ENCODE results near the gene CTNNBIP1. TPM values are rescaled to one million over a fixed set of nuclear protein-coding genes. Genes with fewer than 3 reads are reported as not detected.

Gene CTNNBIP1
- total and polyA plus RNA-seq, 3 experiments from 2014 or later, result 9.1 to 12.9 (median 10.7) TPM

DNA sequence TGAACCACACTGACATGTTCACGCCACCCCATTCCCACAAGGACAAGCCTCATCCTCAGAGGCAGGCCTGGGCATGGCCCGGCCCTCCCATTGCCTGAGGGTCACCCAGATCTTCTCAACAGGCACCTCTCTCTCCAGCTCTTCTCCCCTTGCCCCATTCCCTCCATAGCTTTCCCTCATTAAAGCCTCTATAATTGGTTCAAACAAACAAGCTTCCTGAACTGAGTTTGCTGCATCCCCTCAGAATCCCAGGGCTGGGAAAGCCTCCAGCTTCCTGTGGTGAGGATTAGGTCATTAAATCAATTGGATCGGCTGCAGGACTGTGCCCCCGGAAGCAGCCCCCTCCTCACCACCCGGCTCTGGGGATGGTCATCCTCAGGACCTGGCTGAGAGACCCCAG is 18.9 kb downstream of the CTNNBIP1 start:
- no peak overlapping the region for H3K4me3 Mint-ChIP-seq
- Histone ChIP-seq H3K27me3 (ENCODE audit: insufficient read depth, low read length, poor library complexity, severe bottlenecking) (no peaks in the 10 kb centered on the region), H3K27ac (ENCODE audit: low read depth, low read length) (no peak overlapping the region), H3K36me3 (ENCODE audit: insufficient read depth, low read length) (no peaks in the 10 kb centered on the region), H3K4me3 (ENCODE audit: low read length) (no peak overlapping the region), H3K9me3 (ENCODE audit: low read length) (no peaks in the 10 kb centered on the region), H3K4me1 (ENCODE audit: insufficient read depth, low read length) (no peaks in the 10 kb centered on the region)
- no peaks in the 10 kb centered on the region for H3K9me3 Mint-ChIP-seq
- POLR2A ChIA-PET, result interaction anchor here (0.5 kb wide), 1 partner anchor 23 kb away, joined by 4 read pairs; no protein-coding TSS in a partner anchor
- no peak overlapping the region for H3K27ac Mint-ChIP-seq
- no peaks in the 10 kb centered on the region for H3K27me3 Mint-ChIP-seq
- DNase-seq, result no peak
- CTCF ChIA-PET, result interaction anchor here (0.6 to 1.3 kb wide), 4 partner anchors 14 to 400 kb away, joined by 3 to 4 read pairs (median 3); no protein-coding TSS in a partner anchor
- peaks cover 3 to 8% (median 4%) of the 10 kb centered on the region in 3 donors for H3K4me1 Mint-ChIP-seq
- H3K36me3 Mint-ChIP-seq, result peaks cover 0 to 12% (median 0%) of the 10 kb centered on the region in 3 donors

DNA sequence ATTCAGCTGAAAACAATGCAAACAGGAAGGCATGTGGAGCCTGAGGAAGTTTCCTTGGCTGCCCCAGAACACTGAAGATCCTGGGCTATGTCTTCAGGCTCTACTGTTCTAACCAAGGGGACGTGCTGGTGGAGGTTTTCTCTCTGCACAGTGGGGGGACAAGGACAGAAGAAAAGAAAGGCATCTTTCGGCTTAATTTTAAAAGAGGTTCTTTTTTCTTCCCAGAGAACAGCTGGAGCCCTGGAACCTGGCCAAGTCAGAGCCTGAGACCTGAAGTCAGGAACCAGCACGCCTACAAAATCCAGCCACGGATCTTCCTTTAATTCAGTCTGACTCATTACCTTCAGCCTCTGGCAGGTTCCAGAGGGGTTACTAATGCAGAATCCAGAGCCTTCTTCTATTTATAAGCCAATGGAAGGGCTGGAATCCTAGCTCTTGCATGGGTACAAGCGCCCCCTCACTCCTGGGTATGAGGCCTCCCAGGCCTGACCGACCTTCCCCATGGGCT is 19.8 kb downstream of the CTNNBIP1 start:
- no peaks in the 10 kb centered on the region for H3K36me3 ChIP-seq (ENCODE audit: insufficient read depth, low read length)
- no peak overlapping the region for H3K4me3 Mint-ChIP-seq
- H3K36me3 Mint-ChIP-seq, result peaks cover 0 to 12% (median under 1%) of the 10 kb centered on the region in 3 donors
- peaks cover 3 to 8% (median 4%) of the 10 kb centered on the region in 3 donors for H3K4me1 Mint-ChIP-seq
- no peak overlapping the region for H3K4me3 ChIP-seq (ENCODE audit: low read length)
- peak overlapping the region in 3 of 8 donors; percentile 43 to 91 (median 54) for H3K27ac Mint-ChIP-seq
- POLR2A ChIA-PET, result no interaction called here
- no peaks in the 10 kb centered on the region for H3K9me3 Mint-ChIP-seq
- H3K9me3 ChIP-seq (ENCODE audit: low read length), result no peaks in the 10 kb centered on the region
- H3K27me3 ChIP-seq (ENCODE audit: insufficient read depth, low read length, poor library complexity, severe bottlenecking), result no peaks in the 10 kb centered on the region
- H3K4me1 ChIP-seq (ENCODE audit: insufficient read depth, low read length), result no peaks in the 10 kb centered on the region
- CTCF ChIA-PET, result interaction anchor here (0.7 to 1.3 kb wide), 3 partner anchors 13 to 399 kb away, joined by 3 to 4 read pairs (median 3); no protein-coding TSS in a partner anchor
- no peak for DNase-seq
- no peaks in the 10 kb centered on the region for H3K27me3 Mint-ChIP-seq
- H3K27ac ChIP-seq (ENCODE audit: low read depth, low read length), result no peak overlapping the region

DNA sequence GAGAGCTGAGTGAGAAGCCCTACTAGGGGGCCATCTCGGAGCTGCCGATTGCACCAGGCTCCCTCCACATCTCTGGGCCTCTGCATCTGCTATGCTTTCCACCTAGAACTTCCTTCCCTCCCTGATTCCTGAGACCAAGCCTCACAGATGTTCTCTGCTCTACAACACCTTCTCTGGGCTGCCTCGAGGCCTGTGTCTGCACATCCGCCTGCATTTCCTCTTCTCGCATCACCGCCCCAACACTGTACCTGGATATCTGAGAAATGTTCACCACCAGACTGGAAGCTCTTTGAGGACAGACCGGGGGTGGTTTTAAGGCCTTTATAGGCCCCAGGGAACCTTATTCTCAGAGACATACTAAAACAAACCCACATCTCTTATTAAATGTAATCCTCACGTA is 20.7 kb downstream of the CTNNBIP1 start:
- no peak for DNase-seq
- POLR2A ChIA-PET, result no interaction called here
- Histone ChIP-seq H3K27ac (ENCODE audit: low read depth, low read length) (no peak overlapping the region), H3K4me1 (ENCODE audit: insufficient read depth, low read length) (no peaks in the 10 kb centered on the region), H3K36me3 (ENCODE audit: insufficient read depth, low read length) (no peaks in the 10 kb centered on the region), H3K9me3 (ENCODE audit: low read length) (no peaks in the 10 kb centered on the region), H3K4me3 (ENCODE audit: low read length) (no peak overlapping the region), H3K27me3 (ENCODE audit: insufficient read depth, low read length, poor library complexity, severe bottlenecking) (no peaks in the 10 kb centered on the region)
- Mint-ChIP-seq H3K9me3 (no peaks in the 10 kb centered on the region), H3K36me3 (peaks cover 0 to 12% (median 3%) of the 10 kb centered on the region in 3 donors), H3K4me3 (no peak overlapping the region), H3K27me3 (no peaks in the 10 kb centered on the region), H3K4me1 (peaks cover 4 to 8% (median 6%) of the 10 kb centered on the region in 3 donors), H3K27ac (peak overlapping the region in 4 of 8 donors; percentile 9 to 73 (median 69))
- CTCF ChIA-PET, result no interaction called here

DNA sequence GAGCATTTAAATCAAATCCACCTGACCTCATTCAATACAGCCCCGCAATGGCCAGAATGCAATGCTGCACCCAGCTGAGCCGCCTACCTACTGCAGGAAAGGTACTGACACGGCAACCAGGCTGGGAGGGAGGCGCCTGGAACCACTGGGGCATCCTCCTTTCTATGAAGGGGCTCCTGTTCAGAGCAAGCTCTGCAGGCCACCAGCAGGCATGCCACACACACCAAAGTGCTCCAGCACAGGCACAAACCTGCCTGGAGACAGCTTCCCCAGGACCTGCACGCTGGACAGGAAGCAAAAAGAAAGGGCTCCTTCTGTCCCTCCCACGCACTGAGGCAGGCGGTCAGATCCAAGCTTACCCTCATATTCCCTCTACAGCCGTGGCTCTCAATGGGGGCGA is 21.2 kb downstream of the CTNNBIP1 start:
- ChIA-PET CTCF (no interaction called here), POLR2A (no interaction called here)
- Mint-ChIP-seq H3K9me3 (no peaks in the 10 kb centered on the region), H3K27ac (no peak overlapping the region), H3K4me3 (no peak overlapping the region), H3K27me3 (no peaks in the 10 kb centered on the region), H3K36me3 (peaks cover 0 to 12% (median 3%) of the 10 kb centered on the region in 3 donors), H3K4me1 (peaks cover under 1 to 7% (median 6%) of the 10 kb centered on the region in 3 donors)
- DNase-seq, result no peak
- H3K36me3 ChIP-seq (ENCODE audit: insufficient read depth, low read length), result no peaks in the 10 kb centered on the region
- no peak overlapping the region for H3K4me3 ChIP-seq (ENCODE audit: low read length)
- H3K27me3 ChIP-seq (ENCODE audit: insufficient read depth, low read length, poor library complexity, severe bottlenecking), result no peaks in the 10 kb centered on the region
- no peaks in the 10 kb centered on the region for H3K9me3 ChIP-seq (ENCODE audit: low read length)
- no peaks in the 10 kb centered on the region for H3K4me1 ChIP-seq (ENCODE audit: insufficient read depth, low read length)
- H3K27ac ChIP-seq (ENCODE audit: low read depth, low read length), result no peak overlapping the region

DNA sequence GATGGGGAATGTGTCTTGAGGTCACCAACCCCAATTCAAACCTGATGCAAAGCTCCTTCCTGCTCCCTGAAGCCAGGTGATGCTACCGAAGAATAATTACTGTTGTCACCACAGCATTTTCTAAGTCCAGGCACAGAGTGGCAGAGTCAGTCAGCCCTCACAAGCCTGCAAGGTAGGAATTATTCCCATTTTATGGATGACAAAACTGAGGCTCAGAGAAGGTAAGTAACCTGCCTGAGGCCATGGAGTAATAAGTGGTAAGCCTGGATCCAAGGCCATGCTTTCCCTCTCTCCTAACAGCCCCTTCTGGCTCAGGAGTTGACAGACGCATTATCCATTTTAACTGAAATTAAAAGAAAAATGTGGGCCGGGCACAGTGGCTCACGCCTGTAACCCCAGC is 23.0 kb downstream of the CTNNBIP1 start:
- DNase-seq, result peak in 1 of 5 donors; percentile 11
- no peak overlapping the region for H3K4me3 Mint-ChIP-seq
- no peaks in the 10 kb centered on the region for H3K27me3 ChIP-seq (ENCODE audit: insufficient read depth, low read length, poor library complexity, severe bottlenecking)
- ChIA-PET POLR2A (no interaction called here), CTCF (no interaction called here)
- no peaks in the 10 kb centered on the region for H3K9me3 Mint-ChIP-seq
- H3K27me3 Mint-ChIP-seq, result no peaks in the 10 kb centered on the region
- H3K27ac ChIP-seq (ENCODE audit: low read depth, low read length), result no peak overlapping the region
- no peak overlapping the region for H3K4me3 ChIP-seq (ENCODE audit: low read length)
- H3K4me1 Mint-ChIP-seq, result peaks cover 11 to 21% (median 18%) of the 10 kb centered on the region in 3 donors
- H3K4me1 ChIP-seq (ENCODE audit: insufficient read depth, low read length), result peaks cover 15% of the 10 kb centered on the region
- H3K27ac Mint-ChIP-seq, result peak overlapping the region in 2 of 8 donors; percentile 11 to 14
- H3K36me3 Mint-ChIP-seq, result peaks cover 0 to 12% (median 3%) of the 10 kb centered on the region in 3 donors
- no peaks in the 10 kb centered on the region for H3K36me3 ChIP-seq (ENCODE audit: insufficient read depth, low read length)
- no peaks in the 10 kb centered on the region for H3K9me3 ChIP-seq (ENCODE audit: low read length)

- POLR2A ChIA-PET, result interaction anchor here (0.6 kb wide), 1 partner anchor 30 kb away, joined by 3 read pairs; no protein-coding TSS in a partner anchor
- Histone ChIP-seq H3K36me3 (ENCODE audit: insufficient read depth, low read length) (no peaks in the 10 kb centered on the region), H3K27me3 (ENCODE audit: insufficient read depth, low read length, poor library complexity, severe bottlenecking) (no peaks in the 10 kb centered on the region), H3K27ac (ENCODE audit: low read depth, low read length) (no peak overlapping the region), H3K4me1 (ENCODE audit: insufficient read depth, low read length) (peaks cover 23% of the 10 kb centered on the region), H3K4me3 (ENCODE audit: low read length) (no peak overlapping the region), H3K9me3 (ENCODE audit: low read length) (no peaks in the 10 kb centered on the region)
- Mint-ChIP-seq H3K27me3 (no peaks in the 10 kb centered on the region), H3K27ac (peak overlapping the region in 1 of 8 donors; percentile 26), H3K4me3 (no peak overlapping the region), H3K4me1 (peaks cover 19 to 29% (median 26%) of the 10 kb centered on the region in 3 donors), H3K9me3 (no peaks in the 10 kb centered on the region), H3K36me3 (peaks cover 0 to 12% (median 3%) of the 10 kb centered on the region in 3 donors)
- CTCF ChIA-PET, result no interaction called here
- peak in 1 of 5 donors; percentile 13 for DNase-seq
Observed at GRCh38 chr1:9886092-9886742, 23.9 kb downstream of the CTNNBIP1 start.

GRCh38 chr1:9884805-9885204 is 25.3 kb downstream of the CTNNBIP1 start:
- H3K4me1 ChIP-seq (ENCODE audit: insufficient read depth, low read length), result peaks cover 23% of the 10 kb centered on the region

More at GRCh38 chr1:9884805-9885204, 25.3 kb downstream of the CTNNBIP1 start:
- Histone ChIP-seq H3K9me3 (ENCODE audit: low read length) (no peaks in the 10 kb centered on the region), H3K4me3 (ENCODE audit: low read length) (no peak overlapping the region), H3K27me3 (ENCODE audit: insufficient read depth, low read length, poor library complexity, severe bottlenecking) (no peaks in the 10 kb centered on the region), H3K27ac (ENCODE audit: low read depth, low read length) (no peak overlapping the region), H3K36me3 (ENCODE audit: insufficient read depth, low read length) (no peaks in the 10 kb centered on the region)
- DNase-seq, result no peak
- ChIA-PET POLR2A (no interaction called here), CTCF (no interaction called here)
- peaks cover 19 to 31% (median 29%) of the 10 kb centered on the region in 3 donors for H3K4me1 Mint-ChIP-seq
- H3K36me3 Mint-ChIP-seq, result peaks cover 0 to 9% (median 3%) of the 10 kb centered on the region in 3 donors
- H3K4me3 Mint-ChIP-seq, result peak overlapping the region in 1 of 7 donors; percentile 23
- no peaks in the 10 kb centered on the region for H3K9me3 Mint-ChIP-seq
- H3K27ac Mint-ChIP-seq, result peak overlapping the region in 6 of 8 donors; percentile 38 to 95 (median 78)
- no peaks in the 10 kb centered on the region for H3K27me3 Mint-ChIP-seq
